ENCODE data around the gene TNIK. TPM values are rescaled to one million over a fixed set of nuclear protein-coding genes. Genes with fewer than 3 reads are reported as not detected.

Gene TNIK
- total RNA-seq, 4 donors from 2014 or later: 30.3 to 39.0 (median 36.8) TPM

GRCh38 chr3:171351676-171352075 is 108.5 kb downstream of the TNIK start:
- WGBS: 80% methylated on average over 1 of the region's 1 CpG
- H3K9me3 ChIP-seq: no peaks in the 10 kb centered on the region
- no peak for DNase-seq (ENCODE audit: extremely low spot score)
- no peaks in the 10 kb centered on the region for H3K36me3 ChIP-seq
- no peaks in the 10 kb centered on the region for H3K27me3 ChIP-seq
- H3K27ac ChIP-seq (replicated peaks in 1 of 4): no peak overlapping the region
- intact Hi-C loops (cut with DNase I): loop anchor here (10.0 kb wide), 1 partner anchor 103 kb away; no protein-coding TSS in a partner anchor
- H3K4me1 ChIP-seq: peaks cover 13 to 42% (median 30%) of the 10 kb centered on the region in 4 donors
- TF ChIP-seq EP300 (IDR thresholded peaks at IDR 0.05) (no peak), POLR2A (IDR thresholded peaks at IDR 0.05; ENCODE audit: low read depth) (no peak), POLR2AphosphoS5 (IDR thresholded peaks at IDR 0.05) (no peak)
- TF ChIP-seq, protein P1, sequence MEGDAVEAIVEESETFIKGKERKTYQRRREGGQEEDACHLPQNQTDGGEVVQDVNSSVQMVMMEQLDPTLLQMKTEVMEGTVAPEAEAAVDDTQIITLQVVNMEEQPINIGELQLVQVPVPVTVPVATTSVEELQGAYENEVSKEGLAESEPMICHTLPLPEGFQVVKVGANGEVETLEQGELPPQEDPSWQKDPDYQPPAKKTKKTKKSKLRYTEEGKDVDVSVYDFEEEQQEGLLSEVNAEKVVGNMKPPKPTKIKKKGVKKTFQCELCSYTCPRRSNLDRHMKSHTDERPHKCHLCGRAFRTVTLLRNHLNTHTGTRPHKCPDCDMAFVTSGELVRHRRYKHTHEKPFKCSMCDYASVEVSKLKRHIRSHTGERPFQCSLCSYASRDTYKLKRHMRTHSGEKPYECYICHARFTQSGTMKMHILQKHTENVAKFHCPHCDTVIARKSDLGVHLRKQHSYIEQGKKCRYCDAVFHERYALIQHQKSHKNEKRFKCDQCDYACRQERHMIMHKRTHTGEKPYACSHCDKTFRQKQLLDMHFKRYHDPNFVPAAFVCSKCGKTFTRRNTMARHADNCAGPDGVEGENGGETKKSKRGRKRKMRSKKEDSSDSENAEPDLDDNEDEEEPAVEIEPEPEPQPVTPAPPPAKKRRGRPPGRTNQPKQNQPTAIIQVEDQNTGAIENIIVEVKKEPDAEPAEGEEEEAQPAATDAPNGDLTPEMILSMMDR (IDR thresholded peaks at IDR 0.05): no peak
- no peak overlapping the region for H3K4me3 ChIP-seq

GRCh38 chr3:171350364-171350763 is 109.8 kb downstream of the TNIK start:
- TF ChIP-seq POLR2A (IDR thresholded peaks at IDR 0.05; ENCODE audit: low read depth) (no peak), EP300 (IDR thresholded peaks at IDR 0.05) (no peak), POLR2AphosphoS5 (IDR thresholded peaks at IDR 0.05) (no peak)
- TF ChIP-seq, protein P1 (IDR thresholded peaks at IDR 0.05): no peak

DNA sequence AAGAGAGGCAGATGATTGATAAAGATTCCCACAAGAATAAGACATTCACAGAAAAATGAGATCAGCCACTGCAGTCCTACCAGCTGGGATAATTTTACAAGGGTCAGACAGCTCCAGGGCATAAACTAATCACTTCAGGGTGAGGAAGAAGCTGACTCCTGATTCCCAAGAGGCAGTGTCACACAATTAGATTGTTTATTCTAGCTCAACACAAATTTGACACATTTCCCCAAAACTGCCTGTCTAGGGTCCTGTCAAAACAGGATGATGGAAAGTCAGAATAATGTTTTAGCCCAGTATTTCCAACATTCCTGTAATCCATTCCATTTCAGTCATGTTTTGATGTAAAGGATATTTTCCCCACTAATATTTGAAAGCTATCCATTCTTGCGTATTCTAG is 110.8 kb downstream of the TNIK start:
- no peaks in the 10 kb centered on the region for H3K27me3 ChIP-seq
- H3K27ac ChIP-seq (replicated peaks in 1 of 4): no peak overlapping the region
- no peak overlapping the region for H3K4me3 ChIP-seq
- peaks cover 16 to 43% (median 35%) of the 10 kb centered on the region in 4 donors for H3K4me1 ChIP-seq
- no peak for DNase-seq (ENCODE audit: extremely low spot score)
- H3K36me3 ChIP-seq: no peaks in the 10 kb centered on the region
- TF ChIP-seq POLR2A (IDR thresholded peaks at IDR 0.05; ENCODE audit: low read depth) (no peak), POLR2AphosphoS5 (IDR thresholded peaks at IDR 0.05) (no peak)
- TF ChIP-seq, protein P1 (IDR thresholded peaks at IDR 0.05): no peak
- WGBS: 95% methylated on average over 1 of the region's 1 CpG
- intact Hi-C loops (cut with DNase I): no loop called here
- H3K9me3 ChIP-seq: no peaks in the 10 kb centered on the region

More at GRCh38 chr3:171350364-171350763, 109.8 kb downstream of the TNIK start:
- intact Hi-C loops (cut with DNase I): loop anchor here (10.0 kb wide), 1 partner anchor 104 kb away; no protein-coding TSS in a partner anchor
- DNase-seq (ENCODE audit: extremely low spot score): no peak
- Histone ChIP-seq H3K4me1 (peaks cover 13 to 39% (median 30%) of the 10 kb centered on the region in 4 donors), H3K27ac (replicated peaks in 1 of 4) (no peak overlapping the region), H3K9me3 (no peaks in the 10 kb centered on the region), H3K36me3 (no peaks in the 10 kb centered on the region), H3K4me3 (no peak overlapping the region), H3K27me3 (no peaks in the 10 kb centered on the region)

DNA sequence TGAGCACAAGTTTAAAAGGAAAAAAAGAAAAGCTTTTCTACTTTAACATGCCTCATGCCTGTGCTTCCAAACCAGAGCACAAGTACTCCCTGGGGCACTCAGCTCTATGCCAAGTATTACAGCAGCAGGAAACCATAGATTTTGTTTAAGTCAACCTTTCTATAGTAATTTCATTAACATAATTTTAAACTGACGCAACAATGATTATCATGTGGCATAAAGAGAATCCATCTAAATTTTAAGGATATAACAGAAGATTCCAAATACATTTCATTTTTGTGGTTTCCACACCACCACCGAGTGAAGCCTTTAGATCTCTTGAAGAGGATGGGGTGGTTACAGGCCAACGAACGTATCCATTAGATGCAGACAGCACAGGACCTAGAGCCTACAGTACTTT is 112.1 kb downstream of the TNIK start:
- H3K27ac ChIP-seq (replicated peaks in 1 of 4): no peak overlapping the region

More for the DNA sequence above, 112.1 kb downstream of the TNIK start:
- Histone ChIP-seq H3K36me3 (no peaks in the 10 kb centered on the region), H3K4me3 (no peak overlapping the region), H3K9me3 (no peaks in the 10 kb centered on the region), H3K27me3 (no peaks in the 10 kb centered on the region), H3K4me1 (peaks cover 16 to 38% (median 30%) of the 10 kb centered on the region in 4 donors)
- intact Hi-C loops (cut with DNase I): no loop called here
- TF ChIP-seq, protein P1 (IDR thresholded peaks at IDR 0.05): no peak
- TF ChIP-seq EP300 (IDR thresholded peaks at IDR 0.05) (no peak), POLR2A (IDR thresholded peaks at IDR 0.05; ENCODE audit: low read depth) (no peak), POLR2AphosphoS5 (IDR thresholded peaks at IDR 0.05) (no peak)
- 78% methylated on average over 4 of the region's 4 CpGs for WGBS
- DNase-seq (ENCODE audit: extremely low spot score): no peak

Measured in esophagus muscularis mucosa (tissue), 4 donors.